ENCODE results near the gene ELFN1. TPM values are rescaled to one million over a fixed set of nuclear protein-coding genes. Genes with fewer than 3 reads are reported as not detected.

Gene ELFN1
- 0.86 TPM for polyA plus RNA-seq (2013, experiment 1 of 2)
- 0.85 TPM for polyA plus RNA-seq (2013, experiment 2 of 2)

- Histone ChIP-seq H3K4ac (ENCODE audit: low read depth, low read length) (no peak within 1 kb of the TSS), H3K9ac (ENCODE audit: low read length) (peak within 1 kb of the TSS; percentile 66), H3K79me2 (ENCODE audit: control insufficient read depth, insufficient read depth, low read length) (no peaks in the 10 kb centered on the region), H3K4me2 (ENCODE audit: low read length) (peak within 1 kb of the TSS; percentile 55), H4K5ac (ENCODE audit: low read length) (no peak within 1 kb of the TSS), H3K18ac (ENCODE audit: low read length) (peak within 1 kb of the TSS; percentile 43), H2AK5ac (ENCODE audit: low read length) (no peak within 1 kb of the TSS), H4K8ac (ENCODE audit: low read depth, low read length) (no peak within 1 kb of the TSS), H2BK120ac (ENCODE audit: low read depth, low read length) (no peak within 1 kb of the TSS), H3K4me1 (ENCODE audit: control insufficient read depth, low read depth, low read length) (no peaks in the 10 kb centered on the region), H3K56ac (ENCODE audit: low read length) (peak within 1 kb of the TSS; percentile 75), H2BK15ac (replicated peaks; ENCODE audit: low read depth) (no peak within 1 kb of the TSS), H3K23ac (ENCODE audit: low read length) (no peak within 1 kb of the TSS), H3K27ac (ENCODE audit: low read depth, low read length) (peak within 1 kb of the TSS; percentile 51), H3K79me1 (ENCODE audit: low read length) (no peaks in the 10 kb centered on the region), H3K36me3 (ENCODE audit: control insufficient read depth, insufficient read depth, low read length) (no peaks in the 10 kb centered on the region), H3K27me3 (ENCODE audit: insufficient read depth, low read length, poor library complexity) (peaks cover 32% of the 10 kb centered on the region), H3K4me3 (ENCODE audit: low read length) (peak within 1 kb of the TSS; percentile 34), H2BK5ac (ENCODE audit: low read length) (no peak within 1 kb of the TSS)
- DNase-seq = peak; percentile 85
- WGBS (ENCODE audit: extremely low coverage, insufficient coverage, low lambda C conversion rate) = no CpG with 5 or more reads among the region's 110 CpGs
These were observed at the start of gene ELFN1 for GRCh38 chr7:1669954-1670893. Gene ELFN1, plus strand, starts transcription at chr7:1670277. Its CDS starts 74,320 bp downstream, at chr7:1744597.

DNA sequence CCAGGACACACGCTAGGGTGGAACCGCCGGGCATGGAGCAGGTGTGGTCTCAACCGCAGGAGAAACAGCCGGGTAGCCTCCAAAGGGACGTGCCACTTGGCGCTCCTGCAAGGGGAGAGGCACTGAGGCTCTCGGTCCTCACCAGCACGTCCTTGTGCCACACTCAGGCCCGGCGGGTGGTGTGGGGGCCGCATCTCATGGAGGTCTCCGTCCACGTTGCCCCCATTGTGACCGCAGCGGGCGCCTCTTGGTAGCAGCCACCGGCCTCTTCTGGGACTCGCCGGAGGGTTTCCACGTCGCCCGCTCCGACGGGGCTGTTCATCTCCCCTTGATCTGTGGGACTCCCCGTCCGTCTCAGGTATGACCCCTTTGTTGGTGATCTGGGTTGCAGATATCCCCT lies 49.2 kb upstream of the ELFN1 start:
- Histone ChIP-seq H3K4me3 (ENCODE audit: low read length) (no peak overlapping the region), H3K4me1 (ENCODE audit: control insufficient read depth, low read depth, low read length) (no peaks in the 10 kb centered on the region), H3K56ac (ENCODE audit: low read length) (no peak overlapping the region), H3K9ac (ENCODE audit: low read length) (no peak overlapping the region), H3K23ac (ENCODE audit: low read length) (no peak overlapping the region), H3K4ac (ENCODE audit: low read depth, low read length) (no peak overlapping the region), H3K4me2 (ENCODE audit: low read length) (no peak overlapping the region), H3K79me2 (ENCODE audit: control insufficient read depth, insufficient read depth, low read length) (no peaks in the 10 kb centered on the region), H3K36me3 (ENCODE audit: control insufficient read depth, insufficient read depth, low read length) (no peaks in the 10 kb centered on the region), H4K5ac (ENCODE audit: low read length) (no peak overlapping the region), H3K79me1 (ENCODE audit: low read length) (no peaks in the 10 kb centered on the region), H2AK5ac (ENCODE audit: low read length) (no peak overlapping the region), H2BK5ac (ENCODE audit: low read length) (no peak overlapping the region), H2BK15ac (replicated peaks; ENCODE audit: low read depth) (no peak overlapping the region), H3K27ac (ENCODE audit: low read depth, low read length) (no peak overlapping the region), H3K27me3 (ENCODE audit: insufficient read depth, low read length, poor library complexity) (no peaks in the 10 kb centered on the region), H2BK120ac (ENCODE audit: low read depth, low read length) (no peak overlapping the region), H4K8ac (ENCODE audit: low read depth, low read length) (no peak overlapping the region), H3K18ac (ENCODE audit: low read length) (no peak overlapping the region)
- no peak for DNase-seq
- no CpG with 5 or more reads among the region's 27 CpGs for WGBS (ENCODE audit: extremely low coverage, insufficient coverage, low lambda C conversion rate)

GRCh38 chr7:1621718-1622117 lies 48.4 kb upstream of the ELFN1 start:
- no peak overlapping the region for H2BK15ac ChIP-seq (replicated peaks; ENCODE audit: low read depth)
- H4K8ac ChIP-seq (ENCODE audit: low read depth, low read length) = no peak overlapping the region
- H3K9ac ChIP-seq (ENCODE audit: low read length) = no peak overlapping the region
- H4K5ac ChIP-seq (ENCODE audit: low read length) = no peak overlapping the region
- no peak overlapping the region for H2BK120ac ChIP-seq (ENCODE audit: low read depth, low read length)
- H3K79me1 ChIP-seq (ENCODE audit: low read length) = no peaks in the 10 kb centered on the region
- H3K4me1 ChIP-seq (ENCODE audit: control insufficient read depth, low read depth, low read length) = no peaks in the 10 kb centered on the region
- no peak overlapping the region for H2BK5ac ChIP-seq (ENCODE audit: low read length)
- H3K23ac ChIP-seq (ENCODE audit: low read length) = no peak overlapping the region
- H2AK5ac ChIP-seq (ENCODE audit: low read length) = no peak overlapping the region
- no peak overlapping the region for H3K4me3 ChIP-seq (ENCODE audit: low read length)
- H3K36me3 ChIP-seq (ENCODE audit: control insufficient read depth, insufficient read depth, low read length) = no peaks in the 10 kb centered on the region
- no peaks in the 10 kb centered on the region for H3K79me2 ChIP-seq (ENCODE audit: control insufficient read depth, insufficient read depth, low read length)
- no peak overlapping the region for H3K27ac ChIP-seq (ENCODE audit: low read depth, low read length)
- H3K4ac ChIP-seq (ENCODE audit: low read depth, low read length) = no peak overlapping the region
- no peak for DNase-seq
- no peaks in the 10 kb centered on the region for H3K27me3 ChIP-seq (ENCODE audit: insufficient read depth, low read length, poor library complexity)
- H3K18ac ChIP-seq (ENCODE audit: low read length) = no peak overlapping the region
- WGBS (ENCODE audit: extremely low coverage, insufficient coverage, low lambda C conversion rate) = no CpG with 5 or more reads among the region's 13 CpGs
- no peak overlapping the region for H3K56ac ChIP-seq (ENCODE audit: low read length)
- H3K4me2 ChIP-seq (ENCODE audit: low read length) = no peak overlapping the region

- no peaks in the 10 kb centered on the region for H3K27me3 ChIP-seq (ENCODE audit: insufficient read depth, low read length, poor library complexity)
- H2AK5ac ChIP-seq (ENCODE audit: low read length) = no peak overlapping the region
- H3K4ac ChIP-seq (ENCODE audit: low read depth, low read length) = no peak overlapping the region
- no peaks in the 10 kb centered on the region for H3K79me1 ChIP-seq (ENCODE audit: low read length)
- no peak overlapping the region for H4K5ac ChIP-seq (ENCODE audit: low read length)
- H3K4me3 ChIP-seq (ENCODE audit: low read length) = no peak overlapping the region
- H3K9ac ChIP-seq (ENCODE audit: low read length) = no peak overlapping the region
- H3K18ac ChIP-seq (ENCODE audit: low read length) = no peak overlapping the region
- no peaks in the 10 kb centered on the region for H3K79me2 ChIP-seq (ENCODE audit: control insufficient read depth, insufficient read depth, low read length)
- H3K27ac ChIP-seq (ENCODE audit: low read depth, low read length) = no peak overlapping the region
- no peak overlapping the region for H4K8ac ChIP-seq (ENCODE audit: low read depth, low read length)
- H2BK5ac ChIP-seq (ENCODE audit: low read length) = no peak overlapping the region
- no peak overlapping the region for H3K23ac ChIP-seq (ENCODE audit: low read length)
- no peak overlapping the region for H3K4me2 ChIP-seq (ENCODE audit: low read length)
- WGBS (ENCODE audit: extremely low coverage, insufficient coverage, low lambda C conversion rate) = no CpG with 5 or more reads among the region's 10 CpGs
- H2BK15ac ChIP-seq (replicated peaks; ENCODE audit: low read depth) = no peak overlapping the region
- no peak overlapping the region for H2BK120ac ChIP-seq (ENCODE audit: low read depth, low read length)
- H3K36me3 ChIP-seq (ENCODE audit: control insufficient read depth, insufficient read depth, low read length) = no peaks in the 10 kb centered on the region
- H3K4me1 ChIP-seq (ENCODE audit: control insufficient read depth, low read depth, low read length) = no peaks in the 10 kb centered on the region
- no peak overlapping the region for H3K56ac ChIP-seq (ENCODE audit: low read length)
- no peak for DNase-seq
These were observed 47.6 kb upstream of the ELFN1 start for GRCh38 chr7:1622441-1622840.

GRCh38 chr7:1623810-1624209 lies 46.3 kb upstream of the ELFN1 start:
- no peaks in the 10 kb centered on the region for H3K27me3 ChIP-seq (ENCODE audit: insufficient read depth, low read length, poor library complexity)
- H3K23ac ChIP-seq (ENCODE audit: low read length) = no peak overlapping the region
- H3K79me1 ChIP-seq (ENCODE audit: low read length) = no peaks in the 10 kb centered on the region
- no peak overlapping the region for H3K56ac ChIP-seq (ENCODE audit: low read length)
- no peaks in the 10 kb centered on the region for H3K4me1 ChIP-seq (ENCODE audit: control insufficient read depth, low read depth, low read length)
- H2BK5ac ChIP-seq (ENCODE audit: low read length) = no peak overlapping the region
- no peak overlapping the region for H3K27ac ChIP-seq (ENCODE audit: low read depth, low read length)
- no peak overlapping the region for H3K4ac ChIP-seq (ENCODE audit: low read depth, low read length)
- H3K4me2 ChIP-seq (ENCODE audit: low read length) = no peak overlapping the region
- no peak overlapping the region for H3K4me3 ChIP-seq (ENCODE audit: low read length)
- no peak for DNase-seq
- no peak overlapping the region for H2AK5ac ChIP-seq (ENCODE audit: low read length)
- no peaks in the 10 kb centered on the region for H3K79me2 ChIP-seq (ENCODE audit: control insufficient read depth, insufficient read depth, low read length)
- no peak overlapping the region for H2BK120ac ChIP-seq (ENCODE audit: low read depth, low read length)
- no peak overlapping the region for H4K5ac ChIP-seq (ENCODE audit: low read length)
- no peak overlapping the region for H2BK15ac ChIP-seq (replicated peaks; ENCODE audit: low read depth)
- no peak overlapping the region for H3K18ac ChIP-seq (ENCODE audit: low read length)
- H4K8ac ChIP-seq (ENCODE audit: low read depth, low read length) = no peak overlapping the region
- no peak overlapping the region for H3K9ac ChIP-seq (ENCODE audit: low read length)
- no CpG with 5 or more reads among the region's 13 CpGs for WGBS (ENCODE audit: extremely low coverage, insufficient coverage, low lambda C conversion rate)
- H3K36me3 ChIP-seq (ENCODE audit: control insufficient read depth, insufficient read depth, low read length) = no peaks in the 10 kb centered on the region

Measured in mesendoderm (in vitro differentiated cells).